Effector memory CD4-positive, alpha-beta T cell (primary cell): ENCODE results near the gene CAMK2A.

Source experiments
- DNase-seq, 3 donors: peaks; one replicate each; pipeline ENCODE4 v3.0.0-alpha.2; 2020
- H3K27ac ChIP-seq: 2 replicates; pipeline ENCODE4 v1.7.0; 2013; ENCODE audit warnings: mild to moderate bottlenecking, low read length, moderate library complexity; ENCODE audit not compliant: insufficient read depth, poor library complexity, severe bottlenecking
- H3K27me3 ChIP-seq: replicated peaks from 2 replicates; pipeline ENCODE4 v1.7.0; 2013; ENCODE audit warnings: mild to moderate bottlenecking, low read length; ENCODE audit not compliant: insufficient read depth, control insufficient read depth, poor library complexity, severe bottlenecking
- H3K36me3 ChIP-seq: 2 replicates; pipeline ENCODE4 v1.7.0; 2013; ENCODE audit warnings: mild to moderate bottlenecking, low read length, moderate library complexity; ENCODE audit not compliant: control insufficient read depth, insufficient read depth
- H3K4me1 ChIP-seq: 2 replicates; pipeline ENCODE4 v1.7.0; 2013; ENCODE audit warnings: low read length, mild to moderate bottlenecking; ENCODE audit not compliant: control insufficient read depth, insufficient read depth, poor library complexity, severe bottlenecking
- H3K4me3 ChIP-seq: 2 replicates; pipeline ENCODE4 v1.7.0; 2013; ENCODE audit warnings: low read length, low read depth, mild to moderate bottlenecking; ENCODE audit not compliant: insufficient read depth, poor library complexity, severe bottlenecking
- H3K9me3 ChIP-seq: 2 replicates; pipeline ENCODE4 v1.7.0; 2013; ENCODE audit warnings: mild to moderate bottlenecking, low read length, moderate library complexity; ENCODE audit not compliant: control insufficient read depth

The CAMK2A gene

DNA sequence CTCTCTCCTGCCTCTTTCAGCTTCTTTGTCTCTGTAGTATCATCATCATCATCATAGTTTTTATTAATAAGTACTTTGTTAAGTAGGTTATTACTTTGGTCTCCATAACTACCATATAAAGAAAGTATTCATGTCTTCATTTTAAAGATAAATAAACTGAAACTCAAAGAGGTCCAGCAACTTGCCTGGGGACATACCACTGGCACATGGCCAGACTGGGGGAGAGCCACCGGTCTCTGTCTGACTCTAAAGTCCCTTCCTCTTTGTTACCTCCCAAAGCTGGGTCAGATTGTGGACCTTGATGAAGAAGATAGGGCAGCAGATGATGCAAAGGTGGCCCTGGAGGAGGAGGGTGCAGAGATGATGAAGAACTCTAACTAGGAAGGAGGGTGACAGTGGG, 114.5 kb downstream of the CAMK2A start:
- no peaks in the 10 kb centered on the region for H3K4me1 ChIP-seq
- DNase-seq: no peak
- H3K9me3 ChIP-seq: no peaks in the 10 kb centered on the region
- no peaks in the 10 kb centered on the region for H3K36me3 ChIP-seq
- H3K27me3 ChIP-seq: peaks cover 5% of the 10 kb centered on the region
- no peak overlapping the region for H3K4me3 ChIP-seq
- no peak overlapping the region for H3K27ac ChIP-seq

DNA sequence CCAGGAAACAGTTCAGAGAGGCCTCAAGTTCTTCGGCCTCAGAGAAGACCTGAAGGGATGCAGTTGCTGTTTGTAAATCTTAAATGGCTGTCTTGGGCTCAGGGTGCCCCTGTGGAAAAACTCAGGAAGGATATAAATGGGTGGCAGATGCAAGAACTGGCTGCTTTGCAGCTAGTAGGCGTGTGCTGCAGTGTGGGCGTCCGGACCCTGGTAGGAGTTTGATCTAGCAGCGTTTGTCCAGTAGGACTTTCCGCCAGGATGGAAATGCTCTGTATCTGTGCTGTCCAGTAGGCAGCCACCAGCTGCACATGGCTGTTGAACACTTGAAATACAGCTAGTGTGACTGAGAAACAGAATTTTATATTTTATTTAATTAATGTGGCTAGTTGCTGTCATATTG, 115.3 kb downstream of the CAMK2A start:
- DNase-seq: no peak
- H3K27me3 ChIP-seq: peaks cover 5% of the 10 kb centered on the region
- no peak overlapping the region for H3K4me3 ChIP-seq
- H3K9me3 ChIP-seq: no peaks in the 10 kb centered on the region
- no peaks in the 10 kb centered on the region for H3K36me3 ChIP-seq
- no peak overlapping the region for H3K27ac ChIP-seq
- H3K4me1 ChIP-seq: no peaks in the 10 kb centered on the region

DNA sequence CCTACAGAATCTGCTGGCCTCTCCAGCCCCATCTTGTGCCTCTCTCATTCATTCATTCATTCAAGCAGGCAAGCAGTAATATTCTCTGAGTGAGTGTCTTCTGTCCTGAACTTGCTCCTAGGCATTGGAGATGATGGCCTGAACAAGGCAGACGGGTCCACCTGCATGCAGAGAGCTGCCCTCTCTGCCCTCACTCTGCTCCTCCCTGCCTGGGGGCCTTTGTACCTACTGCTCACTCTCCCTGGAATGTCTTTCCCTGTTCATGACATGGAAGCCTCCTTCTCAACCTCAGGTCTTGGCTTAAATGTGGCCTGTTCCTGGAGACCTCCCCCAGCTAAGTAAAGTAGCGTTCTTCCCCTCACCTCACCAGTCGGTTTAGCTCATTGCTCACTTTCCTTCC, 116.4 kb downstream of the CAMK2A start:
- Histone ChIP-seq H3K27me3 (peaks cover 9% of the 10 kb centered on the region), H3K9me3 (no peaks in the 10 kb centered on the region), H3K4me1 (no peaks in the 10 kb centered on the region), H3K36me3 (no peaks in the 10 kb centered on the region), H3K4me3 (no peak overlapping the region), H3K27ac (no peak overlapping the region)
- DNase-seq: no peak

DNA sequence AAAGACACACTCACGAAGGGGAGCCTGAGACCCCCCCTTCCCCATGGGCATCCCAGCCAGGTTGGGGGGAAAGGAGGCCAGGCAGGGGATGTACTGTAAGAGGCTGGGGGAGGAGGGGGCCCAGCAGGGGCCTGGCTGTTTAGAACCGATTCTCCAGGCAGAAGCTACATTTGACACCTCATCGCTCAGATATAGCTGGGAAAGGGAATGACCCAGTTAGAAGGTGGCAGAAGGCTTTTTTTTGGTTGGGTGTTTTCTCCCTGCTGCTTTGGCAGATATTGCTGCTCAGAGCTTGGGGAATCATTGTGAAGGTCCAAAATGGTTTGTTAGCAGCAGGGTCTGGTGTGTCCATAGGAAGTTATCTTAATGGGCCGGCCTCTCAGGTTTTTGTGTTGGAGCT, 117.0 kb downstream of the CAMK2A start:
- no peaks in the 10 kb centered on the region for H3K36me3 ChIP-seq
- DNase-seq: no peak
- no peaks in the 10 kb centered on the region for H3K4me1 ChIP-seq
- H3K9me3 ChIP-seq: no peaks in the 10 kb centered on the region
- no peak overlapping the region for H3K4me3 ChIP-seq
- peaks cover 12% of the 10 kb centered on the region for H3K27me3 ChIP-seq
- no peak overlapping the region for H3K27ac ChIP-seq

DNA sequence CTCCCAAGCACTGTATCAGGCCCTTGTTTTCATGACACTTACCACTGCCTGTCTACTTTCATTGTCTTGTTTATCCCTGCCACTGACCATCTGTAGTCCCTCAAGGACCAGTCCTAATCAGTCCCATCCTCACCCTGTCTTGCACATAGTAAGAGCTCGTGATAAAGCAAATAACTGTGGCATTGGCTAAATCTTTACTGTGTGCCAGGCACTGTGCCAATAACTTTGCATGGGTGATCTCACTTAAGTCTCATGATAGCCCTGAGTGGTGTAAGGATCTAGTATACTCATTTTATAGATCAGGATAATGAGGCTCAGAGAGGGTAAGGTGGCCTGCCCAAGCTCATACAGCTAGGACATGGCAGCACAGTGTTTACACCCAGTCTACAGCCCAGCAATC, 117.4 kb downstream of the CAMK2A start:
- no peak overlapping the region for H3K4me3 ChIP-seq
- no peak for DNase-seq
- H3K27me3 ChIP-seq: peaks cover 17% of the 10 kb centered on the region
- no peaks in the 10 kb centered on the region for H3K9me3 ChIP-seq
- no peaks in the 10 kb centered on the region for H3K36me3 ChIP-seq
- no peaks in the 10 kb centered on the region for H3K4me1 ChIP-seq
- H3K27ac ChIP-seq: no peak overlapping the region
